GM21528 (cell line): ENCODE results near the gene FOXN3.

Experiments
- ATAC-seq: cut with Tn5 transposase; IDR thresholded peaks from one replicate; pipeline ENCODE4 v1.9.1; 2021; ENCODE audit warnings: mild to moderate bottlenecking, moderate library complexity; ENCODE audit not compliant: unreplicated experiment, low FRiP score

Gene FOXN3

DNA sequence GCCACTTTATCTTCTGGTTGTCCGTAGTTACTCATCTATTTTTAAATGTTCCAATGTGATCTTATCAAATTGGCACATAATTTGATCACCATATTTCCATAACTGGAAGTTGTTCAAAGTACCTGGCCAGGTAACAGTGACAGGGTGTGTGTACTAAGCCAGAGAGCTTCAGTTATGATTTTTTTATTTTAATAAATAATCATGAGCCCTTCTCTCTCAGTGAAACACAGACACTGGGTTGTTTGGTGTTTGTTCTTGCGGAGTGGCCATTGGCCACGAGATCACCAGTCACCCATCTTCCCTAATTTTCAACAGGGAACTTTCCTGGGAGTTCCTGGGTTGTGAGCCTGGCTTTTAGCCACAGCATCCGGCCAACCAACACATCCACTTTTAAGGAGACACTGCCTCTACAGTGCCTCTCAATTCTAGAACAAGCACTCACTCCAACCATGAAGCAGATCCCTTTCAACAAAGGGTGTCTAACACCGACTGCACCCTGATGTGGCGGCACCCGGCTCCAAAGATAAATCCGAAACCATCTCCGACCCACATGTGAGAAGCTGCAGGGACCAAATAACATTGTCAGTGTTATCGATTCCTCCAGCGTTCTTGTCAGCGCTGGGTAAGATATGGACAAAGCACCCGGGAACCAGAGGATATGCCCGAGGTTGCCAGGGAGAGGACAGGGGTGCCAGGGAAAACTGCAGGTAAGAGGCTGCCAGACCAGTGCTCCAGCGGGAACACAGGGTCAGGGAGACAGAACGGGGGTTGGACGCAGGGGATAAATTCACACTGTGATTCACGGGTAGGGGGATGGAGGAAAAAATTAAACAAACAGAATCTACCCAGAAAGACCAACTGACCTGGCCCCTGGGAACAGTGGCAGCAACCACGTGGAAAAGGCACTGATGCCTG, 49.9 kb downstream of the FOXN3 start:
- no peak for ATAC-seq

GRCh38 chr14:89365061-89365801, 51.8 kb downstream of the FOXN3 start:
- ATAC-seq: peak; percentile 93

DNA sequence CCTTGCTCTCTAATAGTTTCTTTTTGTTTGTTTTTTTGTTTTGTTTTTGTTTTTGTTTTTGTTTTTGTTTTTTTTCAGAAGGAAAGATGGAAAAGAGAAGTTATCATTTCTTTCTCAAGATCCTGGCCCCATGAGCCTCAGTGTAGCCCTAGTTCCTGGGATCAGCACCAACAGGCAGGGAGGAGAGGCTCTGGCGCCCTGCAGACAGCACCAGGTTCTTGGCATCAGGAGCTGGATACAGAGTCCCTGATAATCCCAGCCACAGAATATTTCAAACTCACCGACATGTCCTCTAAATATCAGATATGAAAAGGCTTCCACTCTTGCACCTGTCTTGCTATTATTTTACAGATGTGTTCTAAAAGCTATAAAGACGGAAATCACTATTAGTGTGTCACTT, 52.7 kb downstream of the FOXN3 start:
- no peak for ATAC-seq

DNA sequence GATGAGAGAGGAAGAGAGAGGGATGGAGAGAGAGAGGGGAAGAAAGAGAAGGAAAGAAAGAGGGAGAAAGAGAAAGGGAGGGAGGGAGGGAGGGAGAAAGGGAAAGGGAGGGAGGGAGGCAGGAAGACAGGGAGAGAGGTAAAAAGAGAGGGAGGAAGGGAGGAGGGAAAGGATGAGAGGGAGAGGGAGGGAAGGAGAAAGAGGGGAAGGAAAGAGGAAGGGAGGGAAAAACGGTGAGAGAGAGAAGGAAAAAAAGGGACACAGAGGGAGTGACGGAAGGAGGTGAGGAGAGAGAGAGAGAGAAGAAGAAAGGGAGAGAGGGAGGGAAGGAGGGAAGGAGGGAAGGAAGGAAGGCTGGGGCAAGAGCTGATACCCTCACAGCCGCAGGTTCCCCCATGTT, 56.8 kb downstream of the FOXN3 start:
- no peak for ATAC-seq

- ATAC-seq: no peak
Measured at GRCh38 chr14:89359477-89360222, 57.4 kb downstream of the FOXN3 start.

DNA sequence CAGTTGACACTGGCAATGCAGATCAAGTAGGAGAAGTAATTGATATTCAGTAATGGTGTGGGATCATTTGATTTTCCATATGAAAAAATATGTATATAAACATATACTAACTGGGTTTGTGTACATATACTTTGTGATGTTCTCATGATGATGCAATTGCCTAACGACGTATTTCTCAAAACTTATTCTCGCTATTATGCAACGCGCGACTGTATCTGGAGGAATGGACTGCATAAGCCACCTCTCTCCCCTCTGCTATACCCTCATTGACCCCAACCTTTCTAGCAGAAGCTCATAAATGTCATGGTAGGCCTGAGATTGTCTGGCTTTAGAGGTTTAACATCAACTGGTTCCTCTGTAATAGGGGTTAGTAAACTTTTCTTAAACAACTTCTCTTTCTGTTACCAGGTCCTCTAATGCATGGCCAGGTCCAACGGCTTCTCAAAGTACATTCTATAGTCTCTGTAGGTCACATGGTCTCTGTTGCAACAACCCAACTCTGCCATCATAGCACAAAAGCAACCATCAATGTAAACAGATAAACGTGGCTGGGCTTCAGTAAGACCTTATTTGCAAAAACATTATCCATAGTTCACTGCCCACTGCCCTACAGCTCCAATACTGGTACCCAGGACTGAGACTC, 59.3 kb downstream of the FOXN3 start:
- ATAC-seq: no peak

DNA sequence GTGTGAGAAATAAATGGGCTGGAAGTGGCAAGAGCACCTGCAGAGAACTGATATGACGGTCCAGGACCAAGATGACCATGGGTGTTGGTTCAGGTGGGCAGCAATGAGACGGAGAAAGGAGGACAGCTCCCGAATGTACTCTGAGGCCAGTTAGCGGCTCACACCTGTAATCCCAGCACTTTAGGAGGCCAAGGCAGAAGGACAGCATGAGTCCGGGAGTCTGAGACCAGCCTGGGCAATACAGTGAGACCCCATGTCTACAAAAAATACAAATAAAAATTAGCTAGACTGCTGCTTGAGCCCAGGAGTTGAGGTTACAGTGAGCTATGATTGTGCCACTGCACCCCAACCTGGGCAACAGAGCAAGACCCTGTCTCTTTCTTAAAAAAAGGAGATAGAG, 60.1 kb downstream of the FOXN3 start:
- no peak for ATAC-seq

DNA sequence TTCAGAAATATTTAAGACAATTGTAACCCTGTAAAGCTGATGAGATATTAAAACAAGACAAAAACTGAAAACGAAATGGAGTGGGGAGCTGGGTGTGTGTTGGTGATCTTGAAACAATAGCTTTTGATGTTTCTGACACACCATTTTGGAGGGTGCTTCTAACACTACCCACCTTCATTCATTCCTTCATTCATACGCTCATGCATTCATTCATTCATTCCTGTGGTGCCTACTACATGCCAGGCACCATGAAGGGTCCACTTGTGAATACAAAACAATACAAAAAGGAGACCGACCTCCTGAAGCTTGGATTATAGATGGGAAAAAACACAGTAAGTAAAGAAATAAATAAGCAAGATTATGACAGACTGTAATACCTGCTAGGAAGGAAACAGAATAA, 60.5 kb downstream of the FOXN3 start:
- no peak for ATAC-seq

GRCh38 chr14:89353766-89354113, 63.3 kb downstream of the FOXN3 start:
- ATAC-seq: no peak

DNA sequence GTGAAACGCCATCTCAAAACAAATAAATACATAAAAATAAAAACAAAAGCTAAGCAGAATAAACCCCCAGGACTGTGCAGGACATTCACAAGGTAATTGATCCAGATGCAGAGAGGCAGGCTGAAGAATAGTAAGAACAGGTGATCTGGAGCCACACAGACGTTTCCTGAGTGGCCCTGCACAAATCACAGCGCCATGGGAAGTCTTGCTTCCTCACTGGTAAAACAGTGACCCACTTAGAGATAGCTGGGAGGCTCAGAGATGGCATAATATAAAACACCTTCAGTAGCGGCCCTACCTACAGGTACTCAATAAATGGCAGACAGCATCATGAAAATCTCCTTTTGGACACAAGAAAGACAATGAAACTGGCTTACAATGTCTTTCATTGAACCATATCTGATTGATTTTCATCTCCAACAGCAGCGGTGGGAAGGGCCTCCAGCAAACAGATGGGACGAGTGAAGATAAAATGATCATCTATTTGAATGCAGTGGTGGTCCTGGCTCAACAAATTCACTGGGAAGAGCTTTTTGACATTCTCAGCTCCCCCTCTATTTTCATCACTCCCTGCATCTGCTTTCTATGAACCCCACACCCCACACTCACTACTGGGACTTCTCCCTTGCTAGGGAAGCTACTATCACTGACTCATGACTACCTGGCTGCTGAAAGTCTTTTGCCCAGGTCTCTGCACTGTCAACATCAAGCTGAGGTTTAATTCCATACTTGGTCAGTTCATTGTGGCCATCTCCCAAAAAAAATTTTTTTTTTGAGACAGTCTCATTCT, 63.9 kb downstream of the FOXN3 start:
- ATAC-seq: no peak

DNA sequence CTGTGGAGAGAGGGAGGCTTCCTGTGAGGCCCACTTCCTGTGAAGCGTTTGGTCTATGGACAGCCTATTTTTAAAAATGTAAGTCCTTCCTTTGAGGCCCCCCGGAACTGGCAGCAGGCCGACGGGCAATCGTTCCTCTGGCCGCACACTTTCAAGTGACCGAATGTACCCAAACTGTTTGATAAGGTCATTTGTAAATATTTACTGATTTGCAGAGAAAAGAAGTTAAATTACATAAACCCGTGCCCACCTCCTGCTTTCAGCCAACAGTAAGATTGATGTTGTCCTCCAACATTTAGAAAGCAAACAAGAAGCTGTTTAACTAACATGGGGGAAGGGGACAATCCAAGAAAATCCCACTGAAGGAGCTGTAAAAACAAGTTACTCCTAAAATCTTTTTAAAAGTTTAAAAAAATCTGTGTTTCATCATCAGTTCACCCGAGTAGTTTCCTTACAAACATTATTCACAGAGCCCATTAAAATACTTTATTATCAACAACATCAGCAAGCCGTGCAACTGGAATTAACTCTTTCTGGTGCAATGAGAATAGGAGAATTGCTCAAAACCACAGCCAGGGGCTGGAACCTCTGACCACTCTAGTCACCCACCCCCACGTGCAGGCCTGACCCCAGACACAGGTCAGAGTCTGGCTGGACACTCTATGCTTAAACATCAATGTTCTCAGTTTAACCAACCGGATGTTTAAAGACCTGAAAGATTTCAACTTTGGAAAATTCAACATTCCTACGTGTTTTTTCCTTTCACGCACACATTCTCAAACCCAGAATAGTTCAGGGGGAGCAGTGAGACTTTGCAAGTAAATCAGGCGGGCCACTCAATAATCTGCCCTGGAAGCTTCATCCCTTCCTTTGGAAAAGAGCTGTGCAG, 65.3 kb downstream of the FOXN3 start:
- peak; percentile 78 for ATAC-seq

DNA sequence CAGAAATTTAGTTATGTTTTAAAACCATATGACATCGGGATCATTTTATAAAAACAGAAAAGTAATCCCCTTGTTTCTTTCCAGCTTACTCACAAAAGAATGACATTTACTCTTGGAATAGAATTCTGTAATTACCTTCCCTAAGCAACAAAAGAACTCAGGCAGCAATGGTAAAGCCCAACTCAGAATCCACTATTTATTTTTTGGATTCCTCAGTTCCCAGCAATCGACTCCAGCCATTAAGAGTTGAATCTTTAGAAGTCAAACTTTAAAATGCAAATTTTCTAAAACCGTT, 65.9 kb downstream of the FOXN3 start:
- no peak for ATAC-seq

DNA sequence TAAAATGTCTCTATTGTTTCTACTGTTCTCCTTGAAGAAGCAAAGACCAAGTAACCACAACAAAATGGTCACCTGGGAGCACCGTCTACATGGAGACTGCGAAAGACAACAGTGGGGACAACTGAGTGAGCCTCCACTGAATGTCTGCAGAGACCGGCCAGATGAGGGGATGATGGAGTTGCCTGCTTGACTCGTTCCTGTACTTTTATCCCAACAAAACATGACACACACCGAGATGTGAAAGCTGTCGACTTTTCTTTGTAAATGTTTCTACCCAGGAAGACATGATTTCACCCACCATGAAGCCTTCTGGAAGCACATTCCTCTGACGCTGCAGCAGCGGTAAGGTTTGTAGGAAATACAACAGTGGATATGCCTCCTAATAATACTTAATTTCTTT, 66.9 kb downstream of the FOXN3 start:
- no peak for ATAC-seq

GRCh38 chr14:89349171-89350008, 67.6 kb downstream of the FOXN3 start:
- no peak for ATAC-seq

GRCh38 chr14:89348722-89349121, 68.3 kb downstream of the FOXN3 start:
- ATAC-seq: no peak

GRCh38 chr14:89347885-89348284, 69.1 kb downstream of the FOXN3 start:
- ATAC-seq: no peak

- no peak for ATAC-seq
Measured at GRCh38 chr14:89344920-89345254, 72.1 kb downstream of the FOXN3 start.

GRCh38 chr14:89343356-89343755, 73.7 kb downstream of the FOXN3 start:
- no peak for ATAC-seq
